Measurements from ENCODE around the gene PDZRN3. TPM values are rescaled to one million over a fixed set of nuclear protein-coding genes. Genes with fewer than 3 reads are reported as not detected.

The PDZRN3 gene
- total and polyA plus RNA-seq, 4 donors: 0.69 to 1.8 (median 0.92) TPM

DNA sequence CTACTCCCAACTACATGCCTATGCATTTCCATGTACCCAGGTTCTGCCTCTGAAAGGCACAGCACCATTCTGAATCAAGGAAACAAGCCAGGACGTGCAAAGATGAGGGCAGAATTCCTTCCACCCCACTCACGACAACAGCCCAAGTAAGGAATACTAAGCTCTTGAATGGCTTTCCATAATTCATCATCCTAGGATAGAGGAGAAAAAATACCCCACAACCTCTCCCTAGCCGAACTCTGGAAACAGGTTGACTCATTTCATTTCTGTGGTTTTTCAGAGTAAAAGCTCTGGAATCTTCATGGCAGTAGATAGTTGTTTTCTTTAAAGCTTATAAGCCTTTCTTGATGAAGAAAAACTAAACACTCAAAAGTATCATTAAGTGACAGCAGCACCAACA, 77.8 kb downstream of the PDZRN3 start (continued):
- TF ChIP-seq REST (IDR thresholded peaks at IDR 0.05) (no peak), RAD21 (IDR thresholded peaks at IDR 0.05) (no peak), FOXA2 (IDR thresholded peaks at IDR 0.05) (no peak), EGR1 (IDR thresholded peaks at IDR 0.05; ENCODE audit: low read depth in 2 of 2) (no peak)

GRCh38 chr3:73543412-73543811, 81.3 kb downstream of the PDZRN3 start:
- 80% methylated on average over 3 of the region's 3 CpGs for WGBS
- H3K9ac ChIP-seq (ENCODE audit: low read depth in 1 of 2, low read length in 2 of 2): no peak overlapping the region
- no peaks in the 10 kb centered on the region for H3K4me1 ChIP-seq (ENCODE audit: control insufficient read depth in 4 of 4, insufficient read depth in 4 of 4, low read length in 3 of 4)

GRCh38 chr3:73542136-73542535, 82.6 kb downstream of the PDZRN3 start:
- H3K27me3 ChIP-seq (ENCODE audit: control insufficient read depth in 4 of 4, insufficient read depth in 4 of 4, low read length in 3 of 4): no peaks in the 10 kb centered on the region
- no peak overlapping the region for H3K9ac ChIP-seq (ENCODE audit: low read depth in 1 of 2, low read length in 2 of 2)
- no peaks in the 10 kb centered on the region for H3K9me3 ChIP-seq (ENCODE audit: control insufficient read depth in 4 of 4, low read length in 3 of 4)
- no peak overlapping the region for H3K4me3 ChIP-seq (ENCODE audit: low read depth in 1 of 3, low read length in 3 of 3)
- H3K36me3 ChIP-seq (ENCODE audit: control insufficient read depth in 4 of 4, insufficient read depth in 3 of 4, low read depth in 1 of 4, low read length in 3 of 4): no peaks in the 10 kb centered on the region
- no peak for TF ChIP-seq SP1 (IDR thresholded peaks at IDR 0.05)
- no peak for TF ChIP-seq GABPA (IDR thresholded peaks at IDR 0.05 in 1 of 2, conservative IDR thresholded peaks at IDR 0.05 in 1 of 2)
- no peak for TF ChIP-seq REST (IDR thresholded peaks at IDR 0.05)
- no peak for TF ChIP-seq FOXA2 (IDR thresholded peaks at IDR 0.05)
- no peak for TF ChIP-seq TAF1 (conservative IDR thresholded peaks at IDR 0.05)
- TF ChIP-seq ATF3 (IDR thresholded peaks at IDR 0.05): no peak
- no peak for TF ChIP-seq YY1 (IDR thresholded peaks at IDR 0.05)
- no peak for TF ChIP-seq RAD21 (IDR thresholded peaks at IDR 0.05)
- no peak for TF ChIP-seq HNF4G (IDR thresholded peaks at IDR 0.05)
- no peak for TF ChIP-seq RXRA (IDR thresholded peaks at IDR 0.05)
- no peak for TF ChIP-seq EGR1 (IDR thresholded peaks at IDR 0.05; ENCODE audit: low read depth in 2 of 2)
- TF ChIP-seq JUND (IDR thresholded peaks at IDR 0.05): no peak
- no peaks in the 10 kb centered on the region for H3K4me1 ChIP-seq (ENCODE audit: control insufficient read depth in 4 of 4, insufficient read depth in 4 of 4, low read length in 3 of 4)
- DNase-seq (ENCODE audit: low spot score): no peak
- 32% methylated on average over 3 of the region's 3 CpGs for WGBS
- no peak overlapping the region for H3K27ac ChIP-seq (ENCODE audit: low read depth in 1 of 2, low read length in 2 of 2)

More at GRCh38 chr3:73543412-73543811, 81.3 kb downstream of the PDZRN3 start:
- TF ChIP-seq FOXA2 (IDR thresholded peaks at IDR 0.05): no peak
- TF ChIP-seq GABPA (IDR thresholded peaks at IDR 0.05 in 1 of 2, conservative IDR thresholded peaks at IDR 0.05 in 1 of 2): no peak
- TF ChIP-seq FOXA1 (IDR thresholded peaks at IDR 0.05): no peak
- TF ChIP-seq TAF1 (conservative IDR thresholded peaks at IDR 0.05): no peak
- no peak for TF ChIP-seq RAD21 (IDR thresholded peaks at IDR 0.05)
- TF ChIP-seq SP1 (IDR thresholded peaks at IDR 0.05): no peak
- no peak for TF ChIP-seq YY1 (IDR thresholded peaks at IDR 0.05)
- Histone ChIP-seq H3K36me3 (ENCODE audit: control insufficient read depth in 4 of 4, insufficient read depth in 3 of 4, low read depth in 1 of 4, low read length in 3 of 4) (no peaks in the 10 kb centered on the region), H3K9me3 (ENCODE audit: control insufficient read depth in 4 of 4, low read length in 3 of 4) (no peaks in the 10 kb centered on the region), H3K27ac (ENCODE audit: low read depth in 1 of 2, low read length in 2 of 2) (no peak overlapping the region), H3K4me3 (ENCODE audit: low read depth in 1 of 3, low read length in 3 of 3) (no peak overlapping the region), H3K27me3 (ENCODE audit: control insufficient read depth in 4 of 4, insufficient read depth in 4 of 4, low read length in 3 of 4) (no peaks in the 10 kb centered on the region)
- DNase-seq (ENCODE audit: low spot score): no peak
